Measurements from ENCODE around the gene CAMTA1. TPM values are rescaled to one million over a fixed set of nuclear protein-coding genes. Genes with fewer than 3 reads are reported as not detected.

The CAMTA1 gene
- total and polyA plus RNA-seq, 9 of the 15 experiments (the other 6 are each of a cell fraction or from before 2014, with no cell fraction given) = 43.9 to 161 (median 65.9) TPM

GRCh38 chr1:7234471-7234755 is 449.2 kb downstream of the CAMTA1 start:
- Histone ChIP-seq H3K4me3 (no peak overlapping the region), H3K4me1 (replicated peaks in 1 of 2; ENCODE audit: control insufficient read depth in 2 of 2, insufficient read depth in 2 of 2, low read length in 2 of 2) (no peaks in the 10 kb centered on the region), H3K9me1 (ENCODE audit: control insufficient read depth, insufficient read depth, low read length) (no peaks in the 10 kb centered on the region), H3K36me3 (ENCODE audit: control insufficient read depth, insufficient read depth, low read length) (no peaks in the 10 kb centered on the region), H4K20me1 (replicated peaks; ENCODE audit: control insufficient read depth, insufficient read depth, low read length) (peaks cover 15% of the 10 kb centered on the region; the same call in 1 of the 2 replicates), H3K27me3 (ENCODE audit: control insufficient read depth in 2 of 2, insufficient read depth in 2 of 2, low read length in 2 of 2) (peaks cover 32 to 74% of the 10 kb centered on the region in 2 experiments), H3K27ac (ENCODE audit: extremely low read depth, low read depth, low read length) (no peak overlapping the region), H3K9ac (ENCODE audit: insufficient read depth in 1 of 2, low read depth in 2 of 2, low read length in 2 of 2) (no peak overlapping the region), H3K9me3 (replicated peaks; ENCODE audit: control insufficient read depth, insufficient read depth, low read depth, low read length) (no peaks in the 10 kb centered on the region), H3K79me2 (ENCODE audit: control insufficient read depth, insufficient read depth, low read length) (no peaks in the 10 kb centered on the region), H2AFZ (ENCODE audit: low read depth, low read length) (no peak overlapping the region), H3K4me2 (ENCODE audit: insufficient read depth, low read length) (no peak overlapping the region)
- ChIA-PET CTCF (ENCODE audit: low intra/inter-chr PET ratio) (no interaction called here), POLR2A (interaction anchor here (0.7 kb wide), 1 partner anchor 331 kb away, joined by 6 read pairs; no protein-coding TSS in a partner anchor)
- no TSS peak for BruUV-seq (replicated peaks)
- intact Hi-C loops (cut with micrococcal nuclease) = no loop called here
- TF ChIP-seq SMAD3 (CRISPR knock-in tag; conservative IDR thresholded peaks at IDR 0.05) = no peak
- in situ Hi-C loops (cut with MboI) = no loop called here
- WGBS (ENCODE audit: insufficient coverage, low coverage, missing lambda C conversion rate) = 0% methylated on average over 9 of the region's 9 CpGs
- FAIRE-seq (no peak), DNase-seq (ENCODE audit: extremely low read depth in 1 of 4, low spot score in 3 of 4) (no peak), ATAC-seq (no peak)

GRCh38 chr1:7235871-7236517 is 450.7 kb downstream of the CAMTA1 start:
- POLR2A ChIA-PET = interaction anchor here (0.6 kb wide), 2 partner anchors 841 to 1367 kb away, joined by 3 to 4 read pairs; no protein-coding TSS in a partner anchor
- in situ Hi-C loops (cut with MboI) = no loop called here
- TF ChIP-seq E2F6 (IDR thresholded peaks at IDR 0.05; ENCODE audit: borderline replicate concordance in 1 of 2, extremely low read depth in 1 of 2, insufficient read depth in 1 of 2, insufficient read length in 1 of 2, low read depth in 1 of 2, low read length in 1 of 2, poor library complexity in 1 of 2, severe bottlenecking in 1 of 2) = peak in 1 of 2 experiments; percentile 38
- no peak for TF ChIP-seq HMBOX1 (IDR thresholded peaks at IDR 0.05)
- TF ChIP-seq ZNF24 (IDR thresholded peaks at IDR 0.05) = no peak
- TF ChIP-seq ZNF23 (CRISPR knock-in tag; IDR thresholded peaks at IDR 0.05) = no peak
- no peak for TF ChIP-seq CLOCK (CRISPR knock-in tag; IDR thresholded peaks at IDR 0.05; ENCODE audit: borderline replicate concordance)

More at GRCh38 chr1:7235871-7236517, 450.7 kb downstream of the CAMTA1 start:
- WGBS (ENCODE audit: insufficient coverage, low coverage, missing lambda C conversion rate) = under 1% methylated on average over 17 of the region's 17 CpGs
- no peak overlapping the region for H3K4me3 ChIP-seq
- ATAC-seq (peak; percentile 77), FAIRE-seq (no peak), DNase-seq (ENCODE audit: extremely low read depth in 1 of 4, low spot score in 3 of 4) (peak in 3 of 4 experiments; percentile 17 to 56 (median 46))
- H3K9me1 ChIP-seq (ENCODE audit: control insufficient read depth, insufficient read depth, low read length) = no peaks in the 10 kb centered on the region
- H3K27me3 ChIP-seq (ENCODE audit: control insufficient read depth in 2 of 2, insufficient read depth in 2 of 2, low read length in 2 of 2) = peaks cover 32 to 68% of the 10 kb centered on the region in 2 experiments
- H3K36me3 ChIP-seq (ENCODE audit: control insufficient read depth, insufficient read depth, low read length) = no peaks in the 10 kb centered on the region
- H3K4me1 ChIP-seq (replicated peaks in 1 of 2; ENCODE audit: control insufficient read depth in 2 of 2, insufficient read depth in 2 of 2, low read length in 2 of 2) = no peaks in the 10 kb centered on the region
- H3K9ac ChIP-seq (ENCODE audit: insufficient read depth in 1 of 2, low read depth in 2 of 2, low read length in 2 of 2) = no peak overlapping the region
- H3K79me2 ChIP-seq (ENCODE audit: control insufficient read depth, insufficient read depth, low read length) = no peaks in the 10 kb centered on the region
- H3K27ac ChIP-seq (ENCODE audit: extremely low read depth, low read depth, low read length) = no peak overlapping the region
- H3K9me3 ChIP-seq (replicated peaks; ENCODE audit: control insufficient read depth, insufficient read depth, low read depth, low read length) = no peaks in the 10 kb centered on the region
- CTCF ChIA-PET (ENCODE audit: low intra/inter-chr PET ratio) = no interaction called here
- H3K4me2 ChIP-seq (ENCODE audit: insufficient read depth, low read length) = no peak overlapping the region
- H4K20me1 ChIP-seq (replicated peaks; ENCODE audit: control insufficient read depth, insufficient read depth, low read length) = peaks cover 9% of the 10 kb centered on the region; the same call in 1 of the 2 replicates
- no peak overlapping the region for H2AFZ ChIP-seq (ENCODE audit: low read depth, low read length)
- no TSS peak for BruUV-seq (replicated peaks)
- intact Hi-C loops (cut with micrococcal nuclease) = no loop called here
